GM12892 (cell line): ENCODE measurements around the gene DERA.

Source experiments
- POLR2A ChIP-seq: IDR thresholded peaks from 2 replicates; pipeline ENCODE4 v1.6.1; 2011; ENCODE audit warnings: low read depth, low read length, control low read depth
- POLR2AphosphoS5 ChIP-seq: IDR thresholded peaks from 2 replicates; pipeline ENCODE4 v1.6.1; 2011; ENCODE audit warnings: low read depth, low read length, control low read depth

GRCh38 chr12:15932971-15933370, 21.8 kb downstream of the DERA start:
- no peak for TF ChIP-seq POLR2A
- TF ChIP-seq POLR2AphosphoS5: no peak
